ENCODE results near the gene TMEM33.

The TMEM33 gene

GRCh38 chr4:41981456-41981855 is 46.2 kb downstream of the TMEM33 start, which contains the start of gene DCAF4L1:
Gene DCAF4L1, plus strand, starts transcription at chr4:41981756. Its CDS starts 37 bp downstream, at chr4:41981793.
- TF ChIP-seq, protein P1, sequence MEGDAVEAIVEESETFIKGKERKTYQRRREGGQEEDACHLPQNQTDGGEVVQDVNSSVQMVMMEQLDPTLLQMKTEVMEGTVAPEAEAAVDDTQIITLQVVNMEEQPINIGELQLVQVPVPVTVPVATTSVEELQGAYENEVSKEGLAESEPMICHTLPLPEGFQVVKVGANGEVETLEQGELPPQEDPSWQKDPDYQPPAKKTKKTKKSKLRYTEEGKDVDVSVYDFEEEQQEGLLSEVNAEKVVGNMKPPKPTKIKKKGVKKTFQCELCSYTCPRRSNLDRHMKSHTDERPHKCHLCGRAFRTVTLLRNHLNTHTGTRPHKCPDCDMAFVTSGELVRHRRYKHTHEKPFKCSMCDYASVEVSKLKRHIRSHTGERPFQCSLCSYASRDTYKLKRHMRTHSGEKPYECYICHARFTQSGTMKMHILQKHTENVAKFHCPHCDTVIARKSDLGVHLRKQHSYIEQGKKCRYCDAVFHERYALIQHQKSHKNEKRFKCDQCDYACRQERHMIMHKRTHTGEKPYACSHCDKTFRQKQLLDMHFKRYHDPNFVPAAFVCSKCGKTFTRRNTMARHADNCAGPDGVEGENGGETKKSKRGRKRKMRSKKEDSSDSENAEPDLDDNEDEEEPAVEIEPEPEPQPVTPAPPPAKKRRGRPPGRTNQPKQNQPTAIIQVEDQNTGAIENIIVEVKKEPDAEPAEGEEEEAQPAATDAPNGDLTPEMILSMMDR (IDR thresholded peaks at IDR 0.05; ENCODE audit: insufficient read depth, low read depth, low read length, missing control alignments): no peak
- no peak for DNase-seq (ENCODE audit: low read depth)
- H3K4me3 ChIP-seq (ENCODE audit: low read depth, low read length): no peak within 1 kb of the TSS

DNA sequence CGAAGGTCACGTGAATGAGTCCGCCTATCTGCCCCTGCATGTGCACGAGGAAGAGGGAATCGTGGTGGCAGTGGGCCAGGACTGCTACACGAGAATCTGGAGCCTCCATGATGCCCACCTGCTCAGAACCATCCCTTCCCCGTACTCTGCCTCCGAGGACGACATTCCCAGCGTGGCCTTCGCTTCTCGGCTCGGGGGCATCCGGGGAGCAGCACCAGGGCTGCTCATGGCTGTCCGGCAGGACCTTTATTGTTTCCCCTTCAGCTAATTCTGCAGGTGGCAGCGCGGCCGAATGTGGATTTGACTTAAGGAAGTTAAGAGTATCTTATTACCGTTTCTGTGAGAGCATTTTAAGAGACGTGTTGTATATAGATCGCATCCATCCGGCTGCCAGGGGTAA is 47.5 kb downstream of the TMEM33 start:
- TF ChIP-seq, protein P1 (IDR thresholded peaks at IDR 0.05; ENCODE audit: insufficient read depth, low read depth, low read length, missing control alignments): no peak
- no peak overlapping the region for H3K4me3 ChIP-seq (ENCODE audit: low read depth, low read length)
- DNase-seq (ENCODE audit: low read depth): no peak

DNA sequence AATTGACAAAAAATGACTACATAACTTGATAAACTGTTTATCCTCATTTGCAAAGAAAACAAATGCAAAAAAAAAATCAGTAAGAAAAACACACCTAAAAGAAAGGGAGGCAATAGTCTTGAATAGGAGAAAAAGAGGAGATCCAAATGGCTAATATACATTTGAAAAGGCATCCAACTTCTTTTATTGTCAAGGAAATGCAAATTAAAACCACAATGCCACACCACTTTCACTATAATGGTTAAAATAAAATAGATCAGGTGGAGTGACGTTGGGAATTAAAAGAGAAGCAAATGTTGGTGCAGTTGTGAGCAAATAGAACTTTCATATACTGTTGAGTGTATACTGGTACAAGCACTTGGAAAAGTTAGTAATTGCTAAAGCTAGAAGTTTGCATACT is 49.9 kb downstream of the TMEM33 start:
- TF ChIP-seq, protein P1 (IDR thresholded peaks at IDR 0.05; ENCODE audit: insufficient read depth, low read depth, low read length, missing control alignments): no peak
- H3K4me3 ChIP-seq (ENCODE audit: low read depth, low read length): no peak overlapping the region
- no peak for DNase-seq (ENCODE audit: low read depth)

GRCh38 chr4:41989994-41990364 is 54.8 kb downstream of the TMEM33 start:
- H3K4me3 ChIP-seq (ENCODE audit: low read depth, low read length): peak overlapping the region; percentile 80
- TF ChIP-seq, protein P1 (IDR thresholded peaks at IDR 0.05; ENCODE audit: insufficient read depth, low read depth, low read length, missing control alignments): no peak
- no peak for DNase-seq (ENCODE audit: low read depth)

DNA sequence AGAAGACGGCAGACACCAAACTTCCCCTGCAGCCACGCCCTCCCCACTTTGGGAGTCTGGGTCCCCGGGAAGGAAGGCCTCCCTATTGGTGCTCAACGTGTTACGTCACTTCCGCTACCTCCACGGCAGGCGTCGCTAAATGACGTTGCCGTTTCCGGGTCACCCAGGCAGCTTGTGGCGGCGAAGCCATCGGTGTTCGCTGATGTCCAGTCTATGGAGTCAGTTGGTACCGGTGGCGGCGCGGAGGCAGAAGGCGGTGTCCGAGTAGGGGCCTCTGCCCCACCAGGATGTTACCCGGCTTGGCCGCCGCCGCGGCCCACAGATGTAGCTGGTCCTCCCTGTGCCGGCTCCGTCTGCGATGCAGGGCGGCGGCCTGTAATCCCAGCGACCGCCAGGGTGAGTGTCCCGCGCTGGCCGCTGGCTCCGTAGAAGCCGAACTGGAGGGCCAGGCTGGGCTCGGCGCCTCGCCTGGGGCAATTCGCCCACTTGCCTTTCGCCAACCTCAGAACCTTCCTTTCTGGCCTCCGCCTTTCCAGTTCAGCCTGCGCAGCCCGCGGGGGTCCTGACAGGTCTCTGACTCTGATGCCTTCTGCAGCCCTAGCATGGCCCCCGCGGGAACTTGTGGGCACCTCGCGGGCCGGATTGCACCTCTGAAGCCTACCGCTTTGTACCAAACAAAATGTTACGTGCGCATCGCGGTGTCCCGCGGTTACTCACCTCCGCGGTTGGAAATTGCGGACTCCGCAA is 55.3 kb downstream of the TMEM33 start, which contains the start of gene SLC30A9:
SLC30A9 (plus strand) TSS at position 166 of the 747 bp plus-strand sequence; CDS start at position 288, 122 bp downstream.
- peak within 1 kb of the TSS; percentile 80 for H3K4me3 ChIP-seq (ENCODE audit: low read depth, low read length)
- peak; percentile 95 for DNase-seq (ENCODE audit: low read depth)
- TF ChIP-seq, protein P1 (IDR thresholded peaks at IDR 0.05; ENCODE audit: insufficient read depth, low read depth, low read length, missing control alignments): no peak

GRCh38 chr4:41991916-41992767 is 56.9 kb downstream of the TMEM33 start:
- DNase-seq (ENCODE audit: low read depth): no peak
- peak overlapping the region; percentile 80; the same call in 1 of the 2 replicates for H3K4me3 ChIP-seq (ENCODE audit: low read depth, low read length)

More at GRCh38 chr4:41991916-41992767, 56.9 kb downstream of the TMEM33 start:
- TF ChIP-seq, protein P1 (IDR thresholded peaks at IDR 0.05; ENCODE audit: insufficient read depth, low read depth, low read length, missing control alignments): no peak
